ENCODE results near the gene SEMA3E.
"Not testable (repeated sequence)": the region's sequence is repeated elsewhere in the genome, so short reads cannot be mapped to it uniquely, and the experiment has no call there.

SEMA3E gene

GRCh38 chr7:83559887-83560286 lies 89.1 kb downstream of the SEMA3E start:
- no peak for DNase-seq (ENCODE audit: low read depth)

GRCh38 chr7:83552556-83552955 lies 96.4 kb downstream of the SEMA3E start:
- not testable (repeated sequence) for DNase-seq (ENCODE audit: low read depth)

GRCh38 chr7:83550100-83550499 lies 98.8 kb downstream of the SEMA3E start:
- DNase-seq (ENCODE audit: low read depth): no peak

- no peak for DNase-seq (ENCODE audit: low read depth)
These were observed 100.7 kb downstream of the SEMA3E start for GRCh38 chr7:83548250-83548649.

GRCh38 chr7:83547526-83547925 lies 101.4 kb downstream of the SEMA3E start:
- no peak for DNase-seq (ENCODE audit: low read depth)

GRCh38 chr7:83546586-83546985 lies 102.4 kb downstream of the SEMA3E start:
- no peak for DNase-seq (ENCODE audit: low read depth)

- DNase-seq (ENCODE audit: low read depth): no peak
These were observed 107.6 kb downstream of the SEMA3E start for GRCh38 chr7:83541187-83541960.

- no peak for DNase-seq (ENCODE audit: low read depth)
These were observed 114.5 kb downstream of the SEMA3E start for GRCh38 chr7:83534488-83534887.

GRCh38 chr7:83532219-83532618 lies 116.7 kb downstream of the SEMA3E start:
- DNase-seq (ENCODE audit: low read depth): no peak

GRCh38 chr7:83531766-83532165 lies 117.2 kb downstream of the SEMA3E start:
- no peak for DNase-seq (ENCODE audit: low read depth)

- no peak for DNase-seq (ENCODE audit: low read depth)
These were observed 120.0 kb downstream of the SEMA3E start for GRCh38 chr7:83528925-83529423.

- no peak for DNase-seq (ENCODE audit: low read depth)
These were observed 124.5 kb downstream of the SEMA3E start for GRCh38 chr7:83524277-83525075.

- DNase-seq (ENCODE audit: low read depth): no peak
These were observed 128.2 kb downstream of the SEMA3E start for GRCh38 chr7:83520726-83521125.

GRCh38 chr7:83519240-83519639 lies 129.7 kb downstream of the SEMA3E start:
- no peak for DNase-seq (ENCODE audit: low read depth)

GRCh38 chr7:83517035-83517700 lies 131.8 kb downstream of the SEMA3E start:
- no peak for DNase-seq (ENCODE audit: low read depth)

- DNase-seq (ENCODE audit: low read depth): no peak
These were observed 134.0 kb downstream of the SEMA3E start for GRCh38 chr7:83514977-83515376.

GRCh38 chr7:83509255-83510021 lies 139.5 kb downstream of the SEMA3E start:
- no peak for DNase-seq (ENCODE audit: low read depth)

GRCh38 chr7:83504330-83504729 lies 144.6 kb downstream of the SEMA3E start:
- no peak for DNase-seq (ENCODE audit: low read depth)

GRCh38 chr7:83502636-83503035 lies 146.3 kb downstream of the SEMA3E start:
- no peak for DNase-seq (ENCODE audit: low read depth)

- DNase-seq (ENCODE audit: low read depth): no peak
These were observed 154.3 kb downstream of the SEMA3E start for GRCh38 chr7:83494683-83495082.

GRCh38 chr7:83492802-83493201 lies 156.1 kb downstream of the SEMA3E start:
- no peak for DNase-seq (ENCODE audit: low read depth)

- no peak for DNase-seq (ENCODE audit: low read depth)
These were observed 161.1 kb downstream of the SEMA3E start for GRCh38 chr7:83487801-83488200.

All from stimulated activated CD8-positive, alpha-beta memory T cell treated with anti-CD3 and anti-CD28 coated beads, Interleukin-7, amount 100 ng/mL, for 24 hours (primary cell).